ENCODE data around the gene DENND4A.
A peak's percentile ranks its signal among the peaks of the same experiment; 100 is the strongest.

The DENND4A gene

DNA sequence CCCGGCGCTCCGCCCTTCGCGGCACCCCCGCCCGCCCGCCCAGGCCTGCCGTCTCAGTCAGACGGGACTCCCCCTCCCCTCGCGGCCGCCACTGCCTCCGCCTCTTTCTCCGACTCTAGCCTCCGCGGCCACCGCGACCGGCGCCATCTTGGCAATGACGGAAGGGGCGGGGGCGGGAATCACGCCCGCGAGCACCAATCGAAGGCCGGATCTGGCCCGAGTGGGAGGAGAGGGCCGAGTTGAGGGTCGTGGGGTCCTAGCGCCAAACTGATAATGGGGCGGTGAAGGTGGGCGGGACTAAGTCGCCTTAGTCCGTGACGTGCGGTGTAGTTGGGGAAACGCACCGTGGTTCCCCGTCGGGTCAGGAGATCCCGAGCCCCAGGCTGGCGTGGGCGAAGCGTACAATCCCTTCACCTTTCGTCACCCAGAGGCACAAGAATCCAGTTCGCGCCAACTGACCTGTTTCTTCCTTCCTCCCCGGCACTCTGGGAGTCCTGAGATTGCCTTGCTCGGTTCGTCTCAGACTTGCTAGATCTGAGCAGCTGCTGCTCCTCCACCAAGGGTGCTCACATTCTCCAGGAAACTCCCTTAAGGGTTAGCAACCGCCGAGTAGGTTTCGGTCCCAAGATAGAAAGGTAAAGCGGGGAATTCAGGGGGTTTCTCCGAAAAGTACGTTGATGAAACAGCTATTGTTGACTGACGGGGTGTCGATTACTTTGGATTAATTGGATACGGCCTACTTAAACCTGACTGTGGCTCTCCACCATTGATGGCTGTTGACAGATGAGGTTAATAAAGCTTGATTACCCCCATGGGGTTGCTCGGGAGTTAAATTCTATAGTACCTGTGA is at the start of gene DENND4A:
DENND4A (minus strand) TSS at position 156 of the 850 bp plus-strand sequence. CDS start 35,843 bp downstream, outside the sequence.
- peak; percentile 94 for DNase-seq

DNA sequence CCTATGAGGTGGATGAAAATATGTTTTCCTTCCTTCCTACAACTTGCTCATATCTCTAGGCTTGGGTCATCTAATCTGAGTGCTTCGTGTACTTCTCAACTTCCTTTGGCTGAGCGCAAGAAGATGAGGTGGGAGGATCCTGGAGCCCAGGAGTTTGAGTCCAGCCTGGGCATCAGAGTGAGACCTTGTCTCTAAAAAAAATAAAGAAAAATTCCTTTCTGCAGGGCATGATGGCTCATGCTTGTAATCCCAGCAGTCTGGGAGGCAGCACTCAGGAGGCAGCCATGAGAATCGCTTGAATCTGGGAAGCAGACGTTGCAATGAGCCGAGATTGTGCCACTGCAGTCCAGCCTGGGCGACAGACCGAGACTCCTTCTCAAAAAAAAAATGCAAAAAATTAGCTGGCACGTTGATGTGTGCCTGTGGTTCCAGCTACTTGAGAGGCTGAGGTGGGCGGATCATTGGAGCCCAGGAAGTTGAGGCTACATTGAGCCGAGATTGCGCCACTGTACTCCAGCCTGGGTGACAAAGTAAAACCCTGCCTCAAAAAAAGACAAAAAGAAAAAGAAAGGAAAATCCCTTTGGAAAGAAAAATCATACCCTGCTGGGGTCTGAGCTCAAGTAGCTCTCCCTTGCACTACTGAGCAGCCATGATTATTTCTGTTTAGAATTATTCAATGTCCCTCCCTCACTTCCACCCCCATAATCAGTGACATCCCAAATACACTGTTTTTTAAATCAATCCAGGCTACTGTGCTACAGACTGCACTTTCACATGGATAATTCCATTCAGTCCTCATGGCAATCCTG is 49.2 kb upstream of the DENND4A start:
- DNase-seq, result no peak

DNA sequence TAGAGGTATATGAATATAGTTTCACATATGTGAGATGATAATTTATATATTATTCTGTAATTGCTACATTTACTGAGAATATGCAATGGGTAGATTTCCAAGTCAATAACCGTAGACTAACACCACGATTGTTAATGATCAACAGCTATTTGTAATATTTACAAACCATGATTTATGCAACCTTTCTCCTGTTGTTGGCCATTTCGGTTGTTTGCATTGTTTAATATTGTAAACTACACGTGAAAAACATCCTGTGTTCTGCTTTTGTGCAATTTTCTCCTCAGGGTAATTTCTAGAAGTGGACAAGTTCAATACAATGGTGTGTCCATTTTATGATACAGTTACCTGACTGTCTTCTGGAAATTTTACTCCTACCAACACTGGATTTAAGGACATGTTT is 47.9 kb upstream of the DENND4A start:
- no peak for DNase-seq

DNA sequence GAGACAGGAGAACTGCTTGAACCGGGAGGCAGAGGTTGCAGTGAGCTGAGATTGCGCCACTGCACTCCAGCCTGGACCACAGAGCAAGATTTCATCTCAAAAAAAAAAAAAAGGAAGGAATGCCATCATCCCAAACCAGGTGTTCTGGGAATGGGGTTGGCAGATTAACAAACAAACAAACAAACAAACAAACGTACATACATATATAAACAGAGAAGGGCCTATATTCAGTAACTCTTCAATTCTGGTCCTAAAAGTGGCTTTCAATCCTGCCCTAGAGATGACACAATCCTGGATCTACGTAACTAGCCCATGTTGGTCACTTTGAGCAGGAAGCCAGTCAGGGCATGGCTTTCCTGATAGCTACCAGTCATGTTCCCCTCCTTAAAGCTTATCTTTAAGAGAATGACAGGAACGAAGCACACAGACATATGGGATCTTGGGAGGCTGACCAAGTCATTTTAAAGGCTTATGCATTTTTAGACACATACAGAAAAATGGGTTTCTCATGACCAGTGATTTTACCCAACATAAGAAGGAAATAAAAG is 47.3 kb upstream of the DENND4A start:
- no peak for DNase-seq

DNA sequence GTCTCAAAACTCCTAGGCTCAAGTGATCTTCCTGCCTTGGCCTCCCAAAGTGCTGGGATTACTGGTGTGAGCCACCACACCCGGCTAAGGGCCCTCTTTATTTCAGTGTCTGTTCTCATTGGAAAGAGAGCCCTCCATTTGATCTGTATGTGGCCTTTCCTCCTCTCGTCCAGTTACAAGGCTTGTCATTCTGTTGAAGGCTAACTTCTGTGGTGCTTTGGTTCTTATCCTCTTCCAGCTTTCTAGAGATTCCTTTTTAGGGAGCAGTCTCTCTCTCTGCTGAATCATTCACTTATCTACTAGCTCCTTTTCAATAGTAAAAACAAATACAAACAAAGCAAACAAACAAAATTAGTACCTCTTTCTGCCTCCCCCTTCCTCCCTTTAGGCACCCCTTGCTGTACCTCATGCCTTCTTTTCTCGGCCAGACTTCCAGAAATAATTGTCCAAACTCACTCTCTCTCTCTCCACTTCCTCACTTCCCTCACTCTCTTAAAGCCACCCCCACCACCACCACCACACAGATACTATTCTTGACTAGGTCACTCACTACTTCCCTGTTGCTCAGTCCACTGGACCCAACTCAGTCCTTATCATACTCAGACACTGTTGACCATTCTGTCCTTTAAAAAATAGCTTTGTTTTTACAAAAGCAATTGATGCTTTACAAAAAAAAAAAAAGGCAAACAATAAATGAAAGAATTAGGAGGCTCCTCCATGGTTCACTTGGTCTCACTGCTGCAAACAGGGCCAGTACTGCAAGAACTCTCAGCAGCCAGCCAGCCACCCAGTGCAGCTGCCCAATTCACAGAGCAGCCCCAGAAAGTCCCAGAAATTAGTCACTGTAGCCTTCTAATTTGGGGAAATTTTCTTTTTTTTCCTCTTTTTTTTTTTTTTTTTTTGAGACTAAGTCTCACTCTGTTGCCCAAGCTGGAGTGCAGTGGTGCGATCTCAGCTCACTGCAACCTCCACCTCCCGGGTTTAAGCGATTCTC is 45.5 kb upstream of the DENND4A start:
- no peak for DNase-seq

DNA sequence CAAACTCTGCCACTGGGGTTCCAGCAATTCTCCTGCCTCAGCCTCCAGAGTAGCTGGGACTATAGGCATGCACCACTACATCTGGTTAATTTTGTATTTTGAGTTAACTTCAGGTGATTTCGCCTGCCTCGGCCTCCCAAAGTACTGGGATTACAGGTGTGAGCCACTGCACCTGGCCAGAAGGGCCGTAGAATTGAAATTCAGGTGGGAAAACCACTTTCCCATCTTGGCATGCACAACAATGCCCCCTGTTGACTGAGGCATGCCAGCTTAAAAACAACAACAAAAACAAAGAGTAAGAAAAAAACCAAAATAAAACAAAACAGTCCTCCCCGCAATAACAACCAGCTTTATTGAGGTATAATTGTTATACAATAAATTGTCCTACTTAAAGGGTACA is 44.6 kb upstream of the DENND4A start:
- no peak for DNase-seq

DNA sequence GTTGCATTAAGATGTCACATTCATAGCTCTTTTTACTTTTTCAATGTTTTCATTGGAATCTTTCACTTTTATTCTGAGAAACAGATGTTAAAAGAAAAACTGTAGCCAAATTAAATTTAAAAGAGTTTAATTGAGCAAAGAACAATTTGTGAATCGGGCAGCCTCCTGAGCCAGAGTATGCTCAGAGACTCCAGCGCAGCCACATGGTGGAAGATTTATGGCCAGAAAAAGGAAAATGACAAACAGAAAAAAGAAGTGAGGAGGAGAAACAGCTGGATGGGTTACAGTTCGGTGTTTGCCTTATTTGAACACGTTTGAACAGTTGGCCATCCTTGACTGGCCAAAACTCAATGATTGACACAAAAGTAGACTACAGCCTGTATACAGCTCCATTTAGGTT is 43.4 kb upstream of the DENND4A start:
- no peak for DNase-seq

DNA sequence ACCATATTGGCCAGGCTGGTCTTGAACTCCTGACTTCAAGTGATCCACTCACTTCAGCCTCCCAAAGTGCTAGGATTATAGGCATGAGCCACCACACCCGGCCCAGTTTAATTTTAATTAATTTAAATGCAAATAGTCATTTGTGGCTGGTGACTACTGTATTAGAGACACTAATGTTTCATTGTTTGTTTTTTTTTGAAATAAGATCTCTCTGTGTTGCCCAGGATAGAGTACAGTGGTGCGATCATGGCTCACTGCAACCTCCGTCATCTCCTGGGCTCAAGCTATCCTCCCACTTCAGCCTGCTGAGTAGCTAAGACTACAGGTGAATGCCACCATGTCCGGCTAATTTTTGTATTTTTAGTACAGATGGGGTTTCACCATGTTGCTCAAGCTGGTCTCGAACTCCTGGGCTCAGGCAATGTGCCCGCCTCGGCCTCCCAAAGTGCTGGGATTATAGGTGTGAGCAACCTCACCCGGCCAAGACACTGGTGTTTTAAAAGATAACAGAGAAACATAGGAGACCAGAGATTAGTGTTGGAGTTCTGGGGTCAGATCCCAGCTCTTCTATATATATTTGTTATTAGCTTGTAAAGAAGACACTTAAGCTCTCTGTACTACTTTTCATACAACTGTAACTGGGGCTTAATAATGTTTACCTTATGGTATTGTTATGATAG is 42.6 kb upstream of the DENND4A start:
- no peak for DNase-seq

DNA sequence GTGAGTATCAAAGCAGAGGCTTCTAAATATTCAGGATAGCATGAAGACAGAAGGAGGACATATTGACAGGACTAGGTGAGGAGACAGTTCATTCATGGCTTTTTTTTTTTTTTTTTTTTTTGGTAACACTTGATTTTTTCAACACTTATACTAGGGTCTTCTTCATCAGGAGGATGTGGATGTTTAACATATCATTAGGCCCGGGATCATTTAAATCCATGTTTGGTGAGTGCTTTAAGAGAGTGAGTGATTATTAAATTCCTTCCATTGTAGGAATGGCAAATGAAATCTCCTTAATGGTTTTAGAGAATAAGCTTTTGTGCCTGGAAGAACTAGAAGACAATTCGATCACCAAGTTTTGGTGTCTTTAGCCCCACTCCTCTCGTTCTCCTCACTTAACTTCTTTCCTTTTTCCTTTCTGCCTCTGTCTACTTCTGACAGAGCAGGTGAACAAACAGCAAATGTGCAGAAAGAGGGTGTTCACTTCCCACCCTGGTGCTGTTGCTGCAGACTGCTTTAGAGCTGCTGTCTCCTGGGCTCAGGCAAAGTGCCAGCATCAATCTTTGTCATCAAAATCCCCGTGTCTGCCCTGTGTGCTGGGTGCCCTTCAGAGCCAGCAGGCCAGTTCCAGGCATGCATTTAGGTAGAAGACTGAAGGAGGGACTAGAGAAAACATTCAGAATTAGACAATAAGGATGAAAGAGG is 41.6 kb upstream of the DENND4A start:
- DNase-seq, result no peak

DNA sequence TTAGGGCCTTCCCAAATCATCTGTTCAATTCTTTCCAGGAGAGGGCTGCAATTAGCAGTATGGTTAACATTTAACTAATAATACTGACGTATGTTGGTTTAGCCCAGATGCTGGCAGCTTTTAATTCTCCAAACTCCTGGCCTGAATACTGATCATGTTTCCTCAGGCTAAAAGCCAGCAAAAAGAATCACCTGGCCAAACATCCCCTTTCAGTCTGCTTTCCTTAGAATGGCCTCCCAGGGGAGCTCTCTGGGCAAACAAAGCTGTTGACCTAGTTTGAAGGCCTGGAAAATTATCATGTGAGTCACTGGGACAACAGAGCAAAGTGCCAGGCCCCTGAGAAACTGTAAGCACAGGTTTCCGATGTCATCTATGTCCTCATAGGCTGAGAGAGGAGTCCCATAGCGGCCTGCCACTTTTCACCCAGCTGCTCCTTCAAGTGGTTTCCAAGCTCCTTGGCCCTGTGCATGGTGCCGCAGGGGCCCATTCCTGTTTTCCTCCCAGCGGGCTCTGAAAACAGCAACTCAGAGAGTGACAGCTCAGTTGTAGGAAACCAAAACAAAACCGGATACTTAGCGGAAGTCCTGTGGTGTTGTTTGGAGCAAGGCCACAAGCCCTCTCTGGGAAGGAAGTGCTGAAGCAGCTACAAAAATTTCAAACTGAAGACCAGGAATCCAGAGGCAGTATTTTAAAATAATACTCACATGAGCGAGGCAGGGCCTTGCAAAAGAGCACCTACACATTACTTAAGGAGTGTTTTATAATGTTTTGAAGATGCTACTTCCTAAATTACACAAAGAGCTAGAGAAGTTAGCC is 40.7 kb upstream of the DENND4A start:
- DNase-seq, result no peak

DNA sequence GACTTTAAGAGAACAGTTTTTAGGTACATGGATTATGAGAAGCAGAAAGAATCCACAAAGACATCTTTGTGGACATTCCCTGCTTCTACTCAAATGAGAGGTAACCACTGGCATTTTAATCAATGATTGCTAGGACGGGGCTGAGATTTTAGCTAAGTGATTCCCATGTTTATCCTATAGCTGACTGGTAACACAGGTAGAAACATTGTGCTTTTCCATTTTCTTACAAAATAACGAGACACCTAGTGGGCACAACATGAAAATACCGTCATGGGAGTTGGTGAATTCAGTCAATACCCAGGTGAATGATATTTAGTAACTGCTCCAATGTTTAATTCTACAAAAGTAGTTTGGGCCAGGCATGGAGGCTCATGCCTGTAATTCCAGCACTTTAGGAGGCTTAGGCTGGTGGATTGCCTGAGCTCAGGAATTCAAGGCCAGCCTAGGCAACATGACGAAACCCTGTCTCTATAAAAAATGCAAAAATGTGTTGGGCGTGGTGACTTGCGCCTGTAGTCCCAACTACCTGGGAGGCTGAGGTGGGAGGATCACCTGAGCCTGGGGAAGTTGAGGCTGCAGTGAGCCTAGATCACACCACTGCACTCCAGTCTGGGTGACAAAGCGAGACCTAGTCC is 37.2 kb upstream of the DENND4A start:
- no peak for DNase-seq

DNA sequence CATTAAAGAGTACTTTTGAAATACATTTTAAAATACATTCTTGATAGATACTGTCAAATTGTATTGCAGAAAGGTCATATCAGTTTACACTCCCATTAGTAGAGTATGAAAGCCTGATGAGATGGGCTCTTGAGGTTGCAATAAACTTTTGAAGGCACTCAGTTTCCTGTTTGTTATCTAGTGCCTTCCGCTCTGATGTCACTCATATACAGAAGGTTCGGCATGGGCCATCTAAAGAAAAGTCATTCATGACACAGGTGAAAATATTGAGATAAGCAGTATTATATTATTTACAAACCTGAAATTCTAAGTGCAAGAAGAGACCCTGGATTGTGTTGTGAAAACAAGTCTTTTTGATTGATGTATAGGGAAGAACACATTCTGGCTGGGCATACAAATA is 36.5 kb upstream of the DENND4A start:
- no peak for DNase-seq

DNA sequence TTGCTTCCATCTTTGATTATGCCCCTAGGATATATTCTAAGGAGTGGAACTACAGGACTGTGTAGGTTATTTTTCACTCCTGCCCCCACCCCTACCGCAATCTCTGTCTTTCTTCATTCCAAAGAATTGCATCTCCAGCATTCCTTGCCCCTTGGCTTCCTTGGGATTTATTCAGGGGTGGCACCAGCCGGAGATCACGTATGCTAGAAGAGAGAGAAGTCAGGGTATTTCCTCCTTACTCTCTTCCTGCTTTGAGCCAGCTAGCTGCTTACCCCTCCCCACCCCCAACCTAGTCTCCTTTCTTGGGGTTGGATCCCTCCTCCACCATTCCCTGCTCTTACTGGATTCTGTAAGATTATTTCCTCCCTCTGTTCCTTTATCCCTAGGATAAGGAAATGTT is 35.0 kb upstream of the DENND4A start:
- no peak for DNase-seq

DNA sequence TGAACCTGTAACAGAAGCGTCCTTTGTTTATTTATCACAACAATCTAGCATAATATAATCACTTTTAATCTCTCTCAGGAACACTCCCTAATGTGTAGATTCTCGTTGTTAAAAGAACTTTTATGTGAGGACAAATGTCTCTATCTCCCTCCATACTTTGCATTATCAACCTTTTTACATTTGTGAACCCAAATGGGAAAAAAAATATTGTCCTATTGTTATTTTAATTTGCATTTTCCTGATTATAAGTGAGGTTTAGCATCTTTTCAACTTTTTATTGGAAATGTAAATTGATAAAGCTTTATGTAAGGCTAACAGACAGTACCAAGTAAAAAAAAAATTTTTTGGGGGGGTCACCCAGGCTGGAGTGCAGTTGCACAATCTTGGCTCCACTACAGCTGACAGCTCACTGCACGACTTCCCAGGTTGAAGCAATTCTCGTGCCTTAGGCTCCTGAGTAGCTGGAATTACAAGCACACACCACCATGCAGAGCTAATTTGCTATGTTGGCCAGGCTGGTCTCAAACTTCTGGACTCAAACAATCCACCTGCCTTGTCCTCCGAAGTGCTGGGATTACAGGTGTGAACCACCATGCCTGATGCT is 33.0 kb upstream of the DENND4A start:
- no peak for DNase-seq

DNA sequence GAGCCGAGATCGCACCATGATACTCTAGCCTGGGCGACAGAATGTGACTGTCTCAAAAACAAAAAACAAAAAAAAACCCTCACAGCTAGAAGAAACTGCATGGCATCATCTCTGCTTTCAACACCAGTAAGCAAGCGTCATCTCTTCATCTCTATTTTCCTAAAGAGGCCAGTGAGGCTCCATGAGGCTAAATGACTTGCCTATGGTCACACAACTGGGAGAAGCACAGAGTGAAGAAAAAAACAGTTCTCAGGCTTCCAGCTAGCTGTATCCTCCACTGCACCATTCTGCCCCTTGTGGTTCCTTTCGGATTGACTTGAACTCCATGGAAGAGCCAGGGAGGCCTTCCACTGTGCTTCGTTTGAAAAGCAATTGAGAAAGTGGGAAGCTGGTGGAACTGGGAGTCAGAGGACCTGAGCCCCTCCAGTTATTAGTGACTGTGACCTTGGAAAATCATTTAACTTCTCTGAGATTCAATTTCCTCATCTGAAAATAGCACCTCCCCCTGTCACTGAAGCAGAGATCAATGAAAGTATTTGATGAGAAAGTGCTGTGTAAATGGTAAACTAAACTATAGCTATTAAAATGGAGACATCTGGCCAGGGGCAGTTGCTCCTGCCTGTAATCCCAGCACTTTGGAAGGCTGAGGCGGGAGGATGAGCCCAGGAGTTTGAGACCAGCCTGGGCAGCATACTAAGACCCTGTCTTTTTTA is 32.1 kb upstream of the DENND4A start:
- no peak for DNase-seq

DNA sequence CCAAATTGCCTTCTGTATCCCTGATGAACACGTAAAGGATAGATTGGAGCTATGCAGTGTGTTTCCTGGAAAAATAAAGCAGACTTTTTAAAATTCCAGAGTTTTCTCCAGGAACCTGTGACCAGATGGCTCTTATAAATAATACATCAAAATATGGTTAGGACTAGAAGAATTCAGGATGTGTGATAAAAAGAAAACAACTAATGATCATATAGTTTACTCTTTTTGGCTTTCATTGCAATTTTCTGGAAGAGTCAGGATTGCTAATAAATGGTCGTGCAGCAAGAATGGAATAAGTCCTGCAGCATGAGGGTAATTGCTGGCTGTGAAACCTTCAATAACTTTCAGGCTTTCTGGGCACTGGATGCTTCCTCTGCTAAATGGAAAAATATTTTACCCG is 30.2 kb upstream of the DENND4A start:
- DNase-seq, result no peak

DNA sequence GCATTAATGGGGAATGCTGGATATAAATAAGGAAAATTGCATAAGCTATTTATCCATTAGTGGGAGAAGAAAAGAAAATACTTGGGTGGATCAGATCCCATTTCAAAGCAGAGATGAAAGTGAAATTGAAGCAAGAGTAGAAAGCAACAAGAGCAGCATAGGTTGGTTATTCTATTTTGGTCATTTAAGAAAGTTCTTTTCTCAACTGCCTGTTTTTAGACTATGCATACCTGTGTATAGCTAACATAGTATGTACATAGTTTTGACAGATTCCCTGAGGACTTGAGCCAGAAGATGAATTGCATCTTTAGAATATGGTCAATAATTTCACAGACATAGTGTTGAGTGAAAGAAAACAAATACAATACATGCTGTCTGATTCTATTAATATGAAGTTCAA is 29.0 kb upstream of the DENND4A start:
- no peak for DNase-seq

DNA sequence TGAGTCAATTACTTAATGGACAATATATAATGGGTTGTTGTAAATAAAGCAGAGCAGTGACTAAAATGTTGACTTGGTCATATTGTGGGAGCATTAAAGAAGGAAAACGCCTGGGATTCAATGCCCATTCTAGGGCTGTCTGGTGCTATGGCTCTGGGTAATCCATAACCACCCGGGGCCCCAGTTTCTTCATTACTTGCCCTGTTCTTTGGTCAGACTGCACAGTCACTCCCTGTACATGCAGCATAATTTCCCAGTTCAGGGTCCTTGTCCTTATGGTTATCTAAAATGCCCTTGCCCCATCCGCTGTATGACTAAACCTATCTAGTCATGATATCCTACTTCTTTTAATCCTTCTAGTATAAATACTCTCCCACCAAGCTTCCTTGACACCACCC is 27.5 kb upstream of the DENND4A start:
- no peak for DNase-seq

All from cortex of kidney (tissue), 1 donor.